NCI-H524 treated with DMSO at 0.1 percent for 48 hours (cell line): ENCODE measurements around the gene GH1.
"Not testable (repeated sequence)": the region's sequence is repeated elsewhere in the genome, so short reads cannot be mapped to it uniquely, and the experiment has no call there.

Experiments
- DNase-seq: peaks from one replicate; lab custom pipeline; 2025; lab: John Stamatoyannopoulos, UW

GH1 gene

DNA sequence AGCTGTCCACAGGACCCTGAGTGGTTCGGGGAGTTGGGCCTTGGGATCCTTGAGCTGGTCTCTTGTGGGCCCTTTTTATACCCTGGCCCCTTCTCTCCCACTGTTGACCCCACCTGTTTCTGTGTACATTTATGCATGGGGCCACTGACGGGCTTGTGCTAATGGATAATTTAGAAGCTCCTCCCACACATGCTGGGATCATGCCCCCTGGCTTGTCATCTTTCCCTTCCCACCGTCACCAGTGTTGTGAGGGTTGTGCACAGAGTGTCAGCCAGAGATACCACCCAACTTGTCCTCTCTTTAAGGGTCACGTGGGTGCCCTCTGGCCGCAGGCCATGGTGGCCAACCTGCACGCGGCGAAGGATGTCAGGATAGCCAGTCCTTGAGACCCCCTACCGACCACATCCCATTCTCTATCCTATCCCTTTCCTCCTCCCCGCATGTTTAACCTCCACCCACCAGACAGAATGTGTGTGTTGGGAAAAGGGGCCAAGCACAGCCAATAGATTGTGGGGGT is at the start of gene GH1:
Gene GH1, minus strand, starts transcription at position 51 of the 517 bp plus-strand sequence. CDS start 63 bp downstream, outside the sequence.
- DNase-seq, result not testable (repeated sequence)

DNA sequence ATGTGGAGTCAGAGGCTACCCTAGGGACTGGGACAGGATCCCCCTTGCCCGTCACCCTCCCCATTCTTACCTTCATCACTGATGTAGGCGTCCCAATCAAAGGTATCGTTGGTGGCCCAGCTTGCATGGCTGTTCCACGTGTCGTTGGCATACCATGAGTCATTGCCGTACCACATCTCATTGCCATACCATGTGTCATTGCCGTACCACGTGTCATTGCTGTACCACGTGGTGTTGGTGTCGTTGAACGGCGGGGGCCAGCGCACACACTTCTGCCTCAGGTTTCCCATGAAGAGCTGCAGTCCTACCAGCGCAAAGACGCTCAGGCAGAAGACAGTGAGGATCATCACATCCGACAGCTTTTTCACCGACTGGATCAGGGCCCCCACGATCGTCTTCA is 49.3 kb upstream of the GH1 start:
- DNase-seq, result no peak

DNA sequence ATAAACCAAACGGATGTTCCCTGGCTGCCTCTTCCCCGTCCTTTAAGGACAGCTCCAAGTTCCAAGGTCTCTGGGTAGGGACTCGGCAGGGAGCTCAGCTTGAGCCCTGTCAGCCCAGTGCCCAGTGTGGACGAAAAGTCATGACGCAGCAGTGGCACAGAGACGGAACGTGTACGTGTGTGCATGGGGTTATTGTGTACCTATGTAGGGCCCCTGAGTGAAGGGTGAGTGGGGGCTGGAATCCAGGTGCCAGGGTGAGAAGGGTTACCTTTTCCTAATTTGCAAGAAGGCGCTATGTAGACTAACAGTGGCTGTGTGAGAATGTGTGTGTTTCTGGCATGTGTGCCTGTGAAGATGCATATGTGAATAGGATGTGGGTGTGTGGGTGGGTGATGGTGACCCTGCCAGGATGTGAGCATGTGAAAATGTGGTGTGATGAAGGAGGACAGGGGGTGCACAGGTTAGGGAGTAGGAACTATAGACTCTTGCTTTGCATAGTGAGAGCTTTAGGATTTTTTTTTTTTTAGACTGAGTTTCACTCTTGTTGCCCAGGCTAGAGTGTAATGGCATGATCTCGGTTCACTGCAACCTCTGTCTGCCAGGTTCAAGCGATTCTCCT is 48.1 kb upstream of the GH1 start:
- DNase-seq, result no peak

DNA sequence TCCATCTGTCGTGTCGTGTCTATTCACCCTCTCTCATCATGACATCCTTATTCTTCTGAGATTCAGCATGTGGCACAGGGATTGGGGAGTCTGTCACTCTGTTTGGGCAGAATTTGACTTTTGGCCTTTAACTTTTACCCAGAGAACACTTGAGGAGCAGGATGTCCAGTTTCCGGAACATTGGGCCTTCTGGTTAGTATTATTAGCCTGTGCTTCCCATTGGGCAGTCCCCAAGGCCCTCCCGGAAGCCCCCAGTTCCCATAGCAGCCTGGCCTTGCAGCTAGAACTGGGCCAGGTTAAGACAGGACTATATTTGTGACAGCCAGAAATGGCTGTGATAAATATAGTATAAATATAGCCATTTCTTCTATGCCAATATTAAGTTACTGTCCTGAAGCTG is 44.5 kb upstream of the GH1 start:
- no peak for DNase-seq

DNA sequence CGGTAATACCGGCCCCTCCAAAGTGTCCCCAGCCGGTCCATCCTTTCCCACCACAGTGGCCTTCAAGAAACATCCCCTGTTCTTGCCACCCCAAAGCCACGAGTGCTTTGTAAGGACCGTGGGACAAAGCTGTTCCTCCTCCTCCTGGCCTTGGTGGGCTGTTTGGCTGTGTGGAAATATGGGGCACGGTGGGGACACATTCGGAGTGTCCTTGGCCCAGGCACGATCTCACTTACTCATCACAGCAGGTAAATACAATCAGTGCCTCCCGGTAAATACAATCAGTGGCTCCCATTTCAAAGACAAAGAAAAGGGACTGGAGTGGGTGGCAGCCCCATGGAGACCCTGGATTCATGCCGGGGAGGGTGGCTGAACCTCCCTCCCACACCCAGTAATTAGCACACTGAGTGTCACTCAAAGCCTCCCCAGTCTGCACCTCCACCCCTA is 43.7 kb upstream of the GH1 start:
- DNase-seq, result no peak

DNA sequence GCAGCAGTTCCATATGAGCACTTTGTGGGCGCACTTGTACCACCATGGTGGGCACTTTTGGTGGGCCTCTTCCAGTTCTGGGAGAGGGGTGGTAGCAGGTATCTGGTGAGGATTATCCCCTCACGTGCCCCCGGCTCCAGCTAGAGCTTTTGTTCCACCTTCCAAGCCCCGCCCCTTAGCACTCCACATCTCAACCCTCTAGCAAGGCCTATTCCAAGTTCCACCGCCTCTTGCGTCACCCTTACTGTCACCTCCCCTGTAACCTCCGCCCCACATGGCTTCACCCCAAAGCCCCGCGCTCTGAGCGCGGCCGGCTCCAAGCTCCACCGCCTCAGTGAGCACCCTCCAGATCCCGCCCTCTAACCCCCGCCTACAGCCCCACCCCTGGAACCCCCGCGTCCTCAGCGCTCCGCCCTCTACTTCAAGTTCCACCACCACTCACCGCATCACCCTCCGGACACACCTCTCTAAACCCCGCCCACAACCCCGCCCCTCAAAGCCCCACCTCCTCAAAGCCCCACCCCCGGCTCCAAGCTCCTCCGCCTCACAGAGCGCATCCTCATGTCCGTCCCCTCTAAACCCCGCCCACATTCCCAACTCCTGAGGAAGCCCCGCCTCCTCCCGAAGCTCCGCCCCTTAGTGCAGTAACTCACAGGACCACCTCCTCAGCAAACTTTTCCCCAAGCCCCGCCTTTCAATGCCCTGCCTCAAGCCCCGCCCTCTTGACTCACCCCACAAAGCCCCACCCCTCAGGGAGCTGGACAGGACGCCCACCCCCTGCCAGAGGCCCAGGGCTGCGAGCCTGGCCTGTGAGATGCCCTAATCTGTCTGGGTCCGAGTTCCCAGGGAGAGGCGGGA is 42.9 kb upstream of the GH1 start:
- no peak for DNase-seq

DNA sequence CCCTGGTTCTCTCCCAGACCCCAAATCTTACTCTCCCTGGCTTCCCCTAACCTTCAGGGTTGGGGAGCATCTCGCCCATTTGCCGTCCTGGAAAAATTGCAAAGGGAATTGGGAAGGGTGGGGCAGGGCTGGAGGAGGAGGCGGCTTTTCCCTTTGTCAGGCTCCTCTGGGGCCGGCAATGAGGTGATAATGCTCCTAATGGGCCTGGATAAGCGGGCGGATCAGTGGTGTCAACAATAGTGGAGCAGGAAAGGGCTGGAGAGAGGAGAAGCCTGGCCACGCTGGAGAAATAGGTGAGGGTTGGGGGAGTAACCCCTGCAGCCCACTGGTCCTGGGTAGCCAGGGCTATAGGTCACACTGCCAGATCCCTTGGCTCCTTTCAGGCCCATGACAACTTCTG is 41.8 kb upstream of the GH1 start:
- DNase-seq, result no peak

DNA sequence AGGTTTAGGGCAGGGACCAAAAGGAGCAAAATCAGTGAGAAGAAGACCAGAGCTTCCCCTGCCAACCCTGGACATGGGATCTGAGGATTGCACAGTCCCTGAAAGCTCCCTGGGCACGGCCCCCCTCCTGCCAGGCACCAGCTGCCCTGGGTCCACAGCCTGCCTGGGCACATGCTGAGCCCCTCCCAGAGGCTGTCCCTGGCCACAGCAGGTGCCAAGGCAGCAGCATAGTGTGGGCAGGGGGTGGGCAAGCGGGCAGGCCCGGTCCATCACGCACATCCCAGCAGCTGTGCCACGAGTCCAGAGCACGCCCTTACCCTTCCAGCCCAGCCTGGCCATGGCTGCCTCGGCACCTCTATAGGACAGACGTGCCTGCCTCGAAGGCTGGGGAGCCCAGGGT is 41.4 kb upstream of the GH1 start:
- no peak for DNase-seq

DNA sequence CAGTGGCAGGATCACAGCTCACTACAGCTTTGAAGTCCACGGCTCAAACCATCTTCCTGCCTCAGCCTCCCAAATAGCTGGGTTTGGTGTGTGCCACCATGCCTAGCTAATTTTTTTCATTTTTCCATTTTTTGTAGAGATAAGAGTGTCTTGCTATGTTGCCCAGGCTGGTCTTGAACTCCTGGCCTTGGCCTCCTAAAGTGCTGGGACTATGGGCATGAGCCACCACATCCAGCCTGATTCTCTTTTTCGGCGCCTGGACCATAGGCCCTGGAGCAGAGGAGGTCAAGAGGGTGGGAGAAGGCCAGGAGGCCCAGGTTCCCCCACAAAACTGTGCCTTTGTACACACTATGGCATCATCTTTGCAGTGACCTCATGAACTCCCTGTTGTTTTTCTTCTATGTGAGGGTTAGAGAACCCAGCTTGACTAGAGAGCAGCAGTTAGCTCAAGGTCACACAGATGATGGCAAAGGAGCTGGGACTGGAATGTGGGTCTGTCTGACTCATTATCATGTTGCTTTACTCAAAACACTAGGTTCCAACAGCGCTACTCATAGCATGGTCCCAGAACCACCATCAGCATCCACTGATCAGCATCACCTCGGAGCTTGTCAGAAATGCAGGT is 37.8 kb upstream of the GH1 start:
- no peak for DNase-seq

DNA sequence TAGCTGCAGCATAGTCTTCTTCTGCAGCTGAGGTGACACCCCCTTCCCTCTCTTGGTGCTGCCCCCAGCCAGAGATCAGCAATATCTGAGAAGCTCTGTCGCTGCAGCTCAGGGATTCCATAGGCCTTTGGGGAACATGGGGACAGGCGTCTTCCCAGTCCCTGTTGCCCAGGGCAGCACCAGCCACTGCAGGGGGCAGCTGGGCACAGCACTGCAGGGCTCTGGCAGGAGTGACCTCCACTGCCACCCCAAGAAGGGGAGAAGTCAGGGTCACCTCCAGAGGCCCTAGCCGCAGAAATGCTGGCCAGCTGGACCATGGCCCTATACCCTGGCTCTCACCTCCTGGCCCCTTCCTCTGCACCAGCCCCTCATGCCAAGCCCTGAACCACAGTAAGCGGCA is 37.2 kb upstream of the GH1 start:
- DNase-seq, result no peak

DNA sequence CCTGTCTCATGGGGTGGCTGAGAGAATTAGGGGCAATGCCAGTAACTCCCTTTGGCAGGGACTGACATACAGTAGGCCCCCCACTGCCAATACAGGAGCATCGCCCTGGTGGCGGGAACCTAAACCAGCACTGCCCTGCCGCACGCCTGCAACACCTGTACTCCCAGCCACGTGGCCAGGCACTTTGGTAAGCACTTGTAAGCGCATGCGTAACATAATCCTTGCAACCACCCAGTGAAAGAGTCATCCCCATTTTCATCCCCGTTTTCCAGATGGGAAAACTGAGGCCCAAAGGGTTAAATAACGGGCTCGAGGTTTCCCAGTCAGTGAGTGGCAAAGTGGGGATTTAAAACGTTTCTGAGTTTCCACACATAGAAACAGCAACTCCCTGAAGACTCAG is 36.6 kb upstream of the GH1 start:
- no peak for DNase-seq

DNA sequence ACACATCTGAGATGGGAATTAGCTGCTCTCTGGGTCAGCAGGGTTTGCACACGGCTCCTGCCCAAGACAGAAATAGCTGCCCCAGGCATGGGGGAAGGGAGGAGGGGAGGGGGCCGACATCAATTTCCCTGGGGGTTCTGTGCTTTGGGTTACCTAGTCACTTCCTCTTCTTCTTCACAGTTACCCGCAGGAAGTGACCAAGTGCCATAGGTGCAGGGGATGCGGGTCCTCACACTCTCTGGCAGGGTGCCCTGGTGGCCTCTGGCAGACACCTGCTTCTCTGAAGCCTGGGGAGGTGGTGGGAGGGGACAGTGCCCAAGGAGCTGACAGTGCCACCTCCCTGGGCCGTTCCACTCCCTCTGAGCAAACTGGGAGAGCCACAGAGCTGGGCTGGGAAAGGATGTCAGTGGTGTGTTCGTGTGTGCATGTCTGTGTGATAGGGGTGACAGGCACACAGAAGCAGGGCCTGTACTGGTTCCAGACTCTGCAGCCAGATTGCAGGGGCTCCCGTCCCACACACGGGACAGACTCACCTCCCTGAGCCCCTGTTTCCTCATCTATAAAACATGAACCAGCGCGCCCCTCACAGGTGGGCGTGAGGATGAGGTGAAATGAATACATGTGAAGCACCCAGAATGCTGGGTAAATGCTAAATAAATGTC is 35.9 kb upstream of the GH1 start:
- no peak for DNase-seq

DNA sequence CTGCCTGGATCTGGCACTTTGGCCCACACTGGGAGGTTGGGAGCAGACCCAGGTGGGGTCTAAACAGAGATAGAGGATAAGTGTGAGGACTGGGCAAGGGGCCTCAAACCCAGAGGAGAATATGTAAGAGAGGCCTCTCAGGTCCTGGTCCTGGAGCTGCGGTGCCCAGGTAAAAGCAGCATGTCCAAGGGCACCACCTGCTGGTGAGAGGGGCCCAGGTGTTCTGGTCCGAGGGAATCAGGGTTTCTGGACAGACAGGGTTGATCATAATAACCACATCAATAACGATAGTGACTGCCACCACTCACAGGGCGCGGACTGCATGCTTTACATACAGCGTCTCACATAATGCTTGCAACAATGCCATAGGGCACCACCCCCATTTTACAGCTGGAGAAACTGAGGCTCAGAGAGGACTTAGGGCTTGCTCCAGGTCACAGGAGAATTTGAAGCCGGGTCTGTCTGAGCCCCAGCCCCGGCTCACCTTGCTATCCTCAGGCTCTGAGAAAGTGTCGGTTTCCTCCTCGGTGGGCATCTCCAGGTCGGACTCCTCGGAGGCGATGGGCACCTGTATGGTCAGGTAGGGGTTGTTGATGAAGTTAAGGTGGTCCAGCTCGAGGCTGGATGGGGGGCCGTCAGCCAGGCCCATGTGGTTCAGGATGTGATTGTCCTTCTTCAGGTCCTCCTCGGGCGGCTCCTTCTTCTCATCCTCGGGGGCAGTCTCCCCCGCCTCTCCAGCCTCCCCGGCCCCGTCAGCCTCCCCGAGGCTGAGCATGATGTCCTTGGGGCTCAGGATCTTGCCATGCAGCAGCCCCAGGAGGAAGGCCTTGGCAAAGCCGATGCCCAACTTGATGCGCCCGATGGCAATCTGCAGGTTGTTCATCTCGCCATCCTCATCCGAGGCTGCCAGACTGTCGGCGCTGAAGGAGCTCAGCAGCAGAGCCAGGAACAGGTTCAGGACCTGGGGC is 32.6 kb upstream of the GH1 start:
- no peak for DNase-seq

DNA sequence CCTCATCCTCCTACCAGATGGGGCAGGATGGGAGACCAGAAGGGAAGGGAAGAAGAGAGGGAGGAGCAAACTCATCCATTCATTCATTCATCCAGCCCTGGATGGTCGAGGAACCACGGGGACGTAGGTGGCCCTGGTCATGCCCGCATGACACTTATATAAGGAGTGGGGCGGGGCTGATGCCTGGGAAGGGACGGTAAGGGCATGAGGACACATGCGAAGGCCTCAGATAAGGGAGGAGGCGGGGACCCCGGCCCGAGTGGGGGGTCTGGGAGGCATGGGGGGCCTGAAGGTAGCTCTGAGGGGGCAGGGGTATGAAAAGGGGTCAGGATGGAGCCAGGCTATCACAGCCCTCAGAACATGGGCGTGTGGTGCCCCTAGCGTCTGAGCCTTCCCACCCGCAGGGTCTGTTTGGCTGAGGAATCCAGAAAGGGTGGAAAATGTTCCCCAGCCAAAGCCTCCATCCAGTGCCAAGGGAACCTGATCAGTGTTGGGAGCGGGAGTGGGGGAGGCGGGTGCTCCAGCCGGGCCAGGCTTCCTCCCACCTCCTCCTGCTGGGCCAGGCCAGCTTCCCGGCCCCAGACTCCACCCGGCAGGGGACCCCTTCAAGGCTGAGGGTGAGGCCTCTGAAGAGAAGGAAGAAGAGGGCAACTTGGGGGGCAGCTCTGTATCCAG is 31.1 kb upstream of the GH1 start:
- no peak for DNase-seq

DNA sequence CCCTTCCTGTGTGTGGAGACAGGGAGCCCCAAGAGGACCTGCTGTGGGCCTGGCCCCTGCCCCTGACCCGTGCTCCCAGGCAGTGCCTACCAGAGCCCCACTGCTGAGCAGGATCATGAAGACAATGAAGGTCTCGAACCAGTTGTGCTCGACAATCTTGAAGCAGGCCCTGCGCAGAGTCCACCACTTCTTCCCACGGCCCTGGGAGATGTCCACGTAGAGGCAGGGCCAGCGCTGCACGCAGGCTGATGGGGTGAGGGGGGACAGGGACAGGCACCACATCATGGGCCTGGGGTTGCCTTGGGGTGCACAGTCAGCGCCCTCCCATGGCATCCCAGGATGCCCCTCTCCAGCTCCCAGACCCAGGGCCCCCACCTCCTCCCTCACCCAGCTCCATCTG is 29.9 kb upstream of the GH1 start:
- DNase-seq, result no peak

DNA sequence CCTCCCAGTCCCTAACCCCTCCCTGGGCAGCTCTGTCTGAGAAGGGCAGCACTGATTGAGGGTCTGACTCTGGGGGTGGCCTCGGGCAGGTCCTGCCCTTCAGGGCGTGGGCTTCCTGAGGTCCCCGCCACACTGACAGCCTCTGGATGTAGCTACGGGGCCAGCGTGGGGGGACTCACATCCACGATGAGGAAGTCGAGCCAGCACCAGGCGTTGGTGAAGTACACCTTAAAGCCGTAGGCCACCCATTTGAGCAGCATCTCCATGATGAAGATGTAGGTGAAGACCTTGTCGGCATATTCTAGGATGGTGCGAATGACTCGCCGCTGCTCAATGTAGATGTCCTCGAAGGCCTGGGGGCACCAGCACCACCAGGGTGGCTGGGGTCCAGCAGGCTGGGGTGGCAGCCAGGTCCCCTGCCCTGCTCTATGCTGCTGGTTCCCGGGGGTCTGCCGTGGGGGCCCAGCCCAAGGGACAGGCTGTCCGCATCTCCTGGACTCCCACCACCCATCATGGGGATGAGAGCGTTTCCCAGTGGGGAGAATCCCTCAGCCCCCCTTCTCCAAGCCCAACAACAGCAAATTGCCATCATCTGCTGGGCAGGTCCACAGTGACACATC is 29.2 kb upstream of the GH1 start:
- no peak for DNase-seq

DNA sequence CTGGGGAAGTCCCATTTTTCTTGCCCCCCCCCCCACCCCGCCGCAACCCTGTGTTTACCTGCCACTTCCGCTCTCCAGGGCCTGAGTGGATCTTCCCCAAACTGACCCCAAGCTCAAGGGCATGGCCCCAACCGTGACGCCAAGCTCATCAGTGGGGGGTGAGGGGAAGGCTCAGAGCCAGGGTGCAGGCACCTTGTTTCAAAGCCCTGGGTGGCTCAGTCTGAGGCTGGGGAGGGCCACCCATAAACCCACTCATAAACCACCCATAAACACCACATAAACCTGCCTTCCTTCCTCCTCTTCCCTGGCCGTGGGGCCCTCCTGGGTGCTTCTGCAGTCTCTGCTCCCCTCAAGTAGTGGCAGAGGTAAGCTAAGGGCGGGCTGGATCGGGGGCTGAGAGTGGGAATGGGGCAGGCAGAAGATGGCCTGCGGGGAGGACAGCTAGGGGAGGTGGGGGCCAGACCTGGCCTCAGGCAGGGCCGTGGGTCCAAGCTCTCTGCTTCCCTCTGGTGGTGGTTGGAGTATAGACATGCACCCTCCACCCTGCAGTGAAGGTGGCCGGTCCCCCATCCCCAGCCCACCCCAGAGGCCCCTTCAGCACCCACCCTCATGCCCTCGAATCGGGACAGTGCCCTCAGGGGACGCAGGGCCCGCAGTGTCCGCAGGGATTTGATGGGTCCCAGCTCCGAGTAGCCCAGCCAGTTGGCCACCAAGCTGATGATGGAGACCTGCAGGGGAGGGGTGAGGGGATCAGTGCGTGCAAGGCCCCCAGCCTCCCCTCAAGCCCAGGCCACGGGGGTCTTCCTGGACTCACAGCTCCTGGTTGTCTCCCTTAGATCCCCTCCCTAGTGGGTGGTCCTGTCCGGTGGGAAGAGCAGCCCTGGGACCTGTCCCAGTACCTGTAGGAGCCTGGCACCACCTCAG is 28.1 kb upstream of the GH1 start:
- no peak for DNase-seq

DNA sequence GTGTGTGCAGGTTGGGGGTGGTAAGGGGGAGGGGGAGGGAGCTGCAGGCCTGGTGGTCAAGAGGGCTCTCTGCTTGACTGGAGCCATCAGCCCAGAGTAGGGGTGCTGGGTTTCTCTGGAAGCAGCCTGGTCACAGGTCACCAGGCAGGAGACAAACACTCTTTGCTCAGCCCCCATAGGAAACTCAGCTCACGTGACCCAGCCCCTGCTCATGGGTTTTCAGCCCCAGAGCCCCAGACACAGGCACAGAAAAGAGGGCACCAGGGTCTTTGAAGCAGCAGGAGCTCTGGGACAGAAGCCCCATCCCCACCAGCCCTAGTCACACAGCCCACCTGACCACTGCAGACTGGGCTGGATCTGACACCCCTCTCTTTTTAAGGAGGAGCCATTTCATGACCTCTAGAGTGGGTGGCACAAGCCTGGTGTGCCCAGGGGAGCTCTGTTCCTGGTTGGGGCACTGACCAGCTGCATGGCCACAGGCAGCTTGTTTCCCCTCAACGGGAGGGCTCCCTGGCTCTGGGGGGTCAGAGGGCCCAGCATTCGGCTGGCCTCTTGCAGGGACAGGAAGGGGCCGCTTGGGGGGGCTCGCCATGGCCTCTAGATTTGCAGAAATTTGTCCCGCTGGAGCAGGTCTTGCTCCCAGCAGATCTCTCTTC is 27.3 kb upstream of the GH1 start:
- DNase-seq, result no peak
